HG03571 (cell line): ENCODE measurements around the gene KLF5.

Experiments used
- ATAC-seq: cut with Tn5 transposase; IDR thresholded peaks from one replicate; pipeline ENCODE4 v1.9.1; 2021; ENCODE audit not compliant: unreplicated experiment

The KLF5 gene

GRCh38 chr13:73059460-73060250 lies 850 bp downstream of the KLF5 start:
- ATAC-seq: peak; percentile 25

GRCh38 chr13:73060251-73061160 lies 1.7 kb downstream of the KLF5 start:
- ATAC-seq: no peak

- no peak for ATAC-seq
Observed at GRCh38 chr13:73061473-73061872, 2.7 kb downstream of the KLF5 start.

- ATAC-seq: no peak
Observed at GRCh38 chr13:73061876-73062275, 3.1 kb downstream of the KLF5 start.

GRCh38 chr13:73062468-73062867 lies 3.7 kb downstream of the KLF5 start:
- ATAC-seq: no peak

GRCh38 chr13:73063166-73063565 lies 4.4 kb downstream of the KLF5 start:
- no peak for ATAC-seq

GRCh38 chr13:73065036-73065435 lies 6.2 kb downstream of the KLF5 start:
- ATAC-seq: no peak

- no peak for ATAC-seq
Observed at GRCh38 chr13:73065665-73066340, 7.0 kb downstream of the KLF5 start.

- no peak for ATAC-seq
Observed at GRCh38 chr13:73069206-73069805, 10.5 kb downstream of the KLF5 start.

GRCh38 chr13:73070451-73071098 lies 11.8 kb downstream of the KLF5 start:
- ATAC-seq: no peak

- no peak for ATAC-seq
Observed at GRCh38 chr13:73072239-73072900, 13.6 kb downstream of the KLF5 start.

GRCh38 chr13:73073050-73073449 lies 14.2 kb downstream of the KLF5 start:
- no peak for ATAC-seq

GRCh38 chr13:73074014-73074413 lies 15.2 kb downstream of the KLF5 start:
- ATAC-seq: no peak

GRCh38 chr13:73074926-73075325 lies 16.1 kb downstream of the KLF5 start:
- ATAC-seq: no peak

- no peak for ATAC-seq
Observed at GRCh38 chr13:73075546-73075945, 16.7 kb downstream of the KLF5 start.

- ATAC-seq: no peak
Observed at GRCh38 chr13:73075954-73076353, 17.1 kb downstream of the KLF5 start.

GRCh38 chr13:73077865-73078264 lies 19.1 kb downstream of the KLF5 start:
- no peak for ATAC-seq

GRCh38 chr13:73079359-73079758 lies 20.6 kb downstream of the KLF5 start:
- no peak for ATAC-seq

- no peak for ATAC-seq
Observed at GRCh38 chr13:73081256-73081915, 22.6 kb downstream of the KLF5 start.

- ATAC-seq: no peak
Observed at GRCh38 chr13:73082471-73082870, 23.7 kb downstream of the KLF5 start.
